Fibroblast of pulmonary artery (primary cell): ENCODE data around the gene SLC22A23.

Experiments
- DNase-seq: peaks from one replicate; pipeline ENCODE4 v3.0.0-alpha.2; 2010; ENCODE audit warnings: low read depth
- H3K4me3 ChIP-seq: replicated peaks from 2 replicates; pipeline ENCODE4 v1.5.1; 2011; ENCODE audit warnings: low read depth, mild to moderate bottlenecking, control low read depth, low read length, moderate library complexity
- TF ChIP-seq, protein P1 (sequence below): IDR thresholded peaks from 2 replicates; pipeline ENCODE4 v1.5.1; 2011; ENCODE audit warnings: mild to moderate bottlenecking, control low read depth, low read length, inconsistent platforms; ENCODE audit errors: missing control alignments

Gene SLC22A23

DNA sequence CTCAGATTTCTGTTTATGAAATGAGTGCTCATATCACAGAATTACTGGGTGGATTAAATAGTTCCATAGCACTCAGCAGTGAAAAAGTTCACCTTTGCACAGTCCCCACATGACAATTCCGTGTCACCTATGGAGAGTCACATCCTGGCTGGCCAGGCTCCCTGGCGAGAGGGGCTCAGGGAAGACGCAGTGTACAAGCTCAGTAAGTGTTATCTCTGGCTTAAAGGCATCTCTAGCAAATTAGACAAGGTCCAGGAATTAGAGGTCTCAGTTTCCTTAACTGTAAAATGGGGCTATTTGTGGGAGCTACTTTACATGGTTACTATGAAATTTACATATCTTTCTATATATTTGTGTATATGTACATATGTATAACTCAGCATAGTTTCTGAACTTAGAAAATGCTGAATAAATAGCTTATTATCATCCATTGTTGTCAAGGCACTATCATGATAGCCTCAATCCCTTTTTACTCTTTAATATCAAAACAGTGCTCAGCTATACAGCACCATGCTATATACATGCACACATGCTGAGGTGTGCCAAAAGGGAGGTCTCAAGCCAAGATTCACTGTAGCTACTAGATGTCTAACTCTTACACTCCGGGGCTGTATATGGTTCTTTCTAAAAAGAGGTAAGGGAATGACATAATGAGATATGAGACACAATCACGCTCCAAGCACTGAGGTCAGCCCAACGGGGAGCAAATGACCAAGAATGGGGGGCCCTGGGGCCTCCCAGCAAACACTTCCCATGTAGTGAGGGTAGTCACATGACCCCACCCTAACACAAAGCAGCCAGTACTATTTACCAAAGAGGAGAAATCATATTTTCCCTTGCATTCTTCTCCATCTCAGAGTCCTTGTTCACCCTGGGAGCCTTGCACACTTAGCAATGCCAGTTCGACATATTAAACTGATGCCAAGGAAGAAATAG is 59.4 kb downstream of the SLC22A23 start:
- H3K4me3 ChIP-seq, result no peak overlapping the region
- TF ChIP-seq, protein P1, sequence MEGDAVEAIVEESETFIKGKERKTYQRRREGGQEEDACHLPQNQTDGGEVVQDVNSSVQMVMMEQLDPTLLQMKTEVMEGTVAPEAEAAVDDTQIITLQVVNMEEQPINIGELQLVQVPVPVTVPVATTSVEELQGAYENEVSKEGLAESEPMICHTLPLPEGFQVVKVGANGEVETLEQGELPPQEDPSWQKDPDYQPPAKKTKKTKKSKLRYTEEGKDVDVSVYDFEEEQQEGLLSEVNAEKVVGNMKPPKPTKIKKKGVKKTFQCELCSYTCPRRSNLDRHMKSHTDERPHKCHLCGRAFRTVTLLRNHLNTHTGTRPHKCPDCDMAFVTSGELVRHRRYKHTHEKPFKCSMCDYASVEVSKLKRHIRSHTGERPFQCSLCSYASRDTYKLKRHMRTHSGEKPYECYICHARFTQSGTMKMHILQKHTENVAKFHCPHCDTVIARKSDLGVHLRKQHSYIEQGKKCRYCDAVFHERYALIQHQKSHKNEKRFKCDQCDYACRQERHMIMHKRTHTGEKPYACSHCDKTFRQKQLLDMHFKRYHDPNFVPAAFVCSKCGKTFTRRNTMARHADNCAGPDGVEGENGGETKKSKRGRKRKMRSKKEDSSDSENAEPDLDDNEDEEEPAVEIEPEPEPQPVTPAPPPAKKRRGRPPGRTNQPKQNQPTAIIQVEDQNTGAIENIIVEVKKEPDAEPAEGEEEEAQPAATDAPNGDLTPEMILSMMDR, result no peak
- no peak for DNase-seq

DNA sequence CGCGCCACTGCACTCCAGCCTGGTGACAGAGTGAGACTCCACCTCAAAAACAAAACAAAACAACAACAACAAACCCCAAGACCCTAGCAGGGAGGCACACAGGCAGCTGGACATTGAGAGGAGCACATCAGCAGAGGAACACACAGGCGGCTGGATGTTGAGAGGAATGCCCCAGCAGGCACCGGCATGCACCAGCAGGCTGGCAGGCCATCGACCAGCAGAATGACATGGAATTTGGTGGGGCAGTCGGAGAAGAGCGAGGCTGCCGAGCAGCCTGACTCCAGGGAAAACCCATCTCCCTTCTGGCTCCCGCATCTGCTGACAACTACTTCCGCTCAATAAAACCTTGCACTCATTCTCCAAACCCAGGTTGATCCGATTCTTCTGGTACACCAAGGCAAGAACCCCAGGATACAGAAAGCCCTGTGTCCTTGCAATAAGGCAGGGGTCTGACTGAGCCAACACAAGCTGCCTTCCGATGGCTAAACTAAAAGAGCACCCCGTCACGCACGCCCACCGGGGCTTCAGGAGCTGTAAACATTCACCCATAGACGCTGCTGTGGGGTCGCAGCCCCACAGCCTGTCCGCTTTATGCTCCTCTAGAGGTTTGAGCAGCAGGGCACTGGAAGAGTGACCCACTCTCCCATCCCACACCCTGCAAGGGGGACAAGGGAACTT is 60.2 kb downstream of the SLC22A23 start:
- TF ChIP-seq, protein P1, result no peak
- H3K4me3 ChIP-seq, result no peak overlapping the region
- DNase-seq, result no peak

DNA sequence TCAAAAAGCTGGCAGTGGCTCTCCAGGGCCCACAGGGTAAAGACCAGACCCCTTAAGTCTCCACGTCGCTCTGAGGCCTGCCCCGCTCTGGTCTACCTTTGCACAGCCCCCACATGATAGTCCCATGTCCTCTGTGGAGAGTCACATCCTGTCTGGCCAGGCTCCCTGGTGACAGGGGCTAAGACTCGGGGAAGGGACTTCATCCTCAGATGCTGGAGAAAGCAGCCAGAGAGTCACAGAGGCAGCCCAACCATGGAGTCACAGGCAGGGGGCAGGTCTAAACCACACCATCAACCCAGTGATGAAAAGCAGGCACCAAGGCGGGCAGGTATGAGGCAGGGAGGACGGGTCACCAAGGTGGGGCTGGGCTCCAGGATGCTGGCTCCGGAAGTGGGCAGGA is 62.2 kb downstream of the SLC22A23 start:
- H3K4me3 ChIP-seq, result no peak overlapping the region
- DNase-seq, result no peak
- TF ChIP-seq, protein P1, result no peak

DNA sequence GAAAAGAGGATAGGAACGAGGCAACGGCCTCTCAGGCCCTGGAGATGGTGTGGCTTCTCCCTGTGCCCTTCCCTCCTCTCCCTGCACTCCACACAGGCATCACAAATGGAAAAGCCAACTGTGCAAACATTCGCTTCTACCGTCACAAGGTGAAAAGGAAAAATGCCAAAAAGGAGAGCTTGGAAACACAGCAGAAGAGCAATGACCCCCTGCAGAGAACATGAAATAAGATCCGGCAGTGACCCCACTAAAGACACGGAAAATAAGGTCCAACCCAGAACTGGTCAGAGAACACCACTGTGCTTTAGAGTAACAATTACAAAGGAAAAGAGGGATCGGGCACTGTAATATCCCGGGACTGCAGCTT is 63.0 kb downstream of the SLC22A23 start:
- TF ChIP-seq, protein P1, result no peak
- H3K4me3 ChIP-seq, result no peak overlapping the region
- no peak for DNase-seq

DNA sequence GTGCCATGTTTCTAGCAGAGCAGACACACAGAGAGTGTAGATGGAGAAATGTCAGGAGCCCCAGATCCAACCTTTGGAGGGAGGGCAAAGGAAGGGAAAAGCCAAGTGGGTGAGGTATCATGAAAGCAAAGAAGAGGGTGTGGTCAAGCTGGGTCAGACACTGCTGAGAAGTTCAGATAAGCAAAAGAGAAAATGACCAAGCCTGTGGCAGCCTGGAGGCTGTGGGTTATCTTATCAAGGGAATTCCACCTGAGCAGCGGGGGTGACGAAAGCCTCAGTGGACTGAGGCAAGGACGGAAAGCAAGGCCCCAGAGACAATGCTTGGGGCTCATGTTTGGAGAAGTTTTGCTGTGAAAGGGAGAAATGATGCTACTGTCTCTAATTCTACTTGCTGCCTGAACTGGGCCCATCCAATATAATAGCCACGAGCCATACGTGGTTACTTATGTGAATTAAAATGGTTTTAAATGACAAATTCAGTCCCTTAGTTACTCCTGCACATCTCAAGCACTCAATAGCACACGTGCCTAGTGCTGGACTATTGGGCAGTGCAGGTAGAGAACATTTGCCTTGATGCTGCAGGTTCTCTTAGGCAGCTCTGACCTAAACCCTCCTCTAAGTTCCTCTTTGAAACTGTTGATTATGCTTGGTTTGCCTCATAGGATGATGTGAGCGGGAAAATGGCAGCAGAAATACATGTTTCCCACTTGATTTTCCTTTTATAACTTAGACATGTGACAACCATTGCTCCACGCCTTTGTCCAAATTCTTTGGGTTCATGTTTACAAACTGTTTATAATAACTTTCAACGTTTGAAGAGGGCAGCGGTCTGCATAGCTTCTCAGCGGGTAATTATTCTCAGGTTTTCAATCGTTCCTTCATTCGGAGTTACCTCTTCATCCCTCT is 63.7 kb downstream of the SLC22A23 start:
- no peak overlapping the region for H3K4me3 ChIP-seq
- DNase-seq, result no peak
- TF ChIP-seq, protein P1, result no peak

DNA sequence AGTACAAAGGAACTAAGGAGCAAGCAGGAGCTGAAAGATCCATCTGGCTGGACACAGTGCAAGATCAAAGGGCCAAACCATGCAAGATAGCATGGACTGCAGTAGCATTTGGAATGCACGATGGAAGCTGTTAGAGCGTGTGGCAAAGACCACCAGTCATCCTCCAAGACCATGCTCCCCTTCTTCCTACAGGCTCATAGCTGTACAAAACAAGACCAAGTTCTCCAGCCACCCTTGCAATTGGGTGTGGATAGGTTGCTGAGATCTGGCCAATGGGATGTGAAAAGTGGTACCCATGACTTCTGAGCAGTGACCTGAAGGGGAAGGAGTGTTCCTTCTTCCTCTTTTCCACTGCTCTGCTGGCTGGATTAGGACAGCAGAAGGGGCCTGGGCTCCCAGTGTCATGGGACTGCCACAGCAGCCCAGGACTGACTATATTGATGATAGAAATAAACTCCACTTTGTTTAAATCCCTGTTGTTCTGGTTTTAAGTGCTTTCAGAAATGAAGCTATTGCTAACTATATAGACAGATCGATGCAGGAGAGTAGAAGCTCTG is 64.9 kb downstream of the SLC22A23 start:
- TF ChIP-seq, protein P1, result no peak
- DNase-seq, result no peak
- no peak overlapping the region for H3K4me3 ChIP-seq
